CD4-positive, alpha-beta T cell treated with Interleukin-4 for 1 hour (primary cell): ENCODE results near the gene EPRS1.

Source experiments
- DNase-seq, 2 donors: peaks; one replicate each; pipeline ENCODE4 v3.0.0-alpha.2; 2020 to 2022

EPRS1 gene

GRCh38 chr1:220037810-220038209, 8.5 kb downstream of the EPRS1 start:
- peak in 1 of 2 donors; percentile 20 for DNase-seq

- DNase-seq: no peak
Measured at GRCh38 chr1:220032911-220033310, 13.4 kb downstream of the EPRS1 start.

- no peak for DNase-seq
Measured at GRCh38 chr1:220031287-220031686, 15.0 kb downstream of the EPRS1 start.

GRCh38 chr1:220028346-220028895, 17.9 kb downstream of the EPRS1 start:
- no peak for DNase-seq

GRCh38 chr1:220019071-220019470, 27.2 kb downstream of the EPRS1 start:
- DNase-seq: no peak

- DNase-seq: no peak
Measured at GRCh38 chr1:220013497-220013896, 32.8 kb downstream of the EPRS1 start.

- no peak for DNase-seq
Measured at GRCh38 chr1:220012259-220012658, 34.0 kb downstream of the EPRS1 start.

GRCh38 chr1:220011620-220012019, 34.7 kb downstream of the EPRS1 start:
- DNase-seq: no peak

GRCh38 chr1:220007438-220007837, 38.9 kb downstream of the EPRS1 start:
- DNase-seq: no peak

- DNase-seq: no peak
Measured at GRCh38 chr1:220005489-220005888, 40.8 kb downstream of the EPRS1 start.

- no peak for DNase-seq
Measured at GRCh38 chr1:220003610-220004299, 42.5 kb downstream of the EPRS1 start.

- no peak for DNase-seq
Measured at GRCh38 chr1:220003015-220003414, 43.3 kb downstream of the EPRS1 start.

GRCh38 chr1:220001095-220001501, 45.2 kb downstream of the EPRS1 start:
- DNase-seq: no peak

- DNase-seq: no peak
Measured at GRCh38 chr1:219999821-220000220, 46.5 kb downstream of the EPRS1 start.
